ENCODE measurements around the gene ADARB2.
"Not testable (repeated sequence)": the region's sequence is repeated elsewhere in the genome, so short reads cannot be mapped to it uniquely, and the experiment has no call there.

The ADARB2 gene

GRCh38 chr10:1347962-1348772 lies 389.2 kb downstream of the ADARB2 start:
- no peak for DNase-seq (ENCODE audit: low read depth)

- DNase-seq (ENCODE audit: low read depth) = no peak
Measured at GRCh38 chr10:1347525-1347924, 389.8 kb downstream of the ADARB2 start.

GRCh38 chr10:1346201-1346600 lies 391.1 kb downstream of the ADARB2 start:
- no peak for DNase-seq (ENCODE audit: low read depth)

- DNase-seq (ENCODE audit: low read depth) = no peak
Measured at GRCh38 chr10:1345368-1345767, 392.0 kb downstream of the ADARB2 start.

DNA sequence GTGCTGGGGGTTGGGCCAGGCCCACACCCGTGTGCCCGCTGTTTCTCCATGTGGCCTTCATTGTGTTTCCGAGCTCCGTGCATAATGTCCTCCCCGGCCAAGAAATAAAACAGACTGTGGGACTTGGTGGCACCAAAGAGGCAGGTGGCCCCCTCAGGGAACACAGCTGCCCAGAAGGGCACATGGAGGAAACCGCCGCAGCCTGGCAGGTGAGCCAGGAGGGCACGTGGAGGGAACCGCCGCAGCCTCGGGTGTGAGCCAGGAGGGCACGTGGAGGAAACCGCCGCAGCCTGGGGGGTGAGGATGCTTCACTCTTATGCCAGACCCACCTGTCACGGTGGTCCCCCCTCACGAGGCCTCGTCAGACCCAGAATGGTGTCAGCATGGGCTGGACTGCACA lies 392.5 kb downstream of the ADARB2 start:
- no peak for DNase-seq (ENCODE audit: low read depth)

DNA sequence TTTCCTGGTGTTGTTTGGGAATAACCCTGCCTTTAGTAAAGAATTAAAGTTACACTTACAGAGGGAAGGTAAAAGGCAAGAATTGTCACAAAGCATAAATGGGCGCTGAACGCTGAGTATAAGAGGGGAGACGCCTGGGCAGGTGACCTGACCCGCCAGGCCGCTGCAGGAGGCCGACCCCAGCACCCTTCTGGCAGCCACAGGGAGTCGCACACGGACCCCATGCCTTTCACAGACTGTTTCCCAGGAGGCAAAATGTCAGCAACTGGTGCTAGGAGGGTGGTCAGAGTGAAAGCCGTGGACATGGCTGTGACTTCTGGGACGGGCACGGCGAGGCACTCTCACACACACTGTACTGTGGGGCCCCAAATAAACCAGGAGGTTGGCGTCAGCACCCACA lies 392.9 kb downstream of the ADARB2 start:
- no peak for DNase-seq (ENCODE audit: low read depth)

DNA sequence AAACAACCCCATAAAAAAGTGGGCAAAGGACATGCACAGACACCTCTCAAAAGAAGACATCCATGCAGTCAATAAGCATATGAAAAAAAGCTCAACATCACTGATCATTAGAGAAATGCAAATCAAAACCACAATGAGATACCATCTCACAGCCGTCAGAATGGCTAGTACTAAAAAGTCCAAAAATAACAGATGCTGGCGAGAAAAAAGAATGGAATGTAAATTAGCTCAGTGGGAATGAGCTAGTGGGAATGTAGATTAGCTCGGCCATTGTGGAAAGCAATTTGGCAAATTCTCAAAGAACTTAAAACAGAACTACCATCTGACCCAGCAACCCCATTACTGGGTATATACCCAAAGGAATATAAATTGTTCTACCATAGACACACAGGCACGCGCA lies 394.1 kb downstream of the ADARB2 start:
- DNase-seq (ENCODE audit: low read depth) = no peak

- DNase-seq (ENCODE audit: low read depth) = not testable (repeated sequence)
Measured at GRCh38 chr10:1341052-1341451, 396.3 kb downstream of the ADARB2 start.

DNA sequence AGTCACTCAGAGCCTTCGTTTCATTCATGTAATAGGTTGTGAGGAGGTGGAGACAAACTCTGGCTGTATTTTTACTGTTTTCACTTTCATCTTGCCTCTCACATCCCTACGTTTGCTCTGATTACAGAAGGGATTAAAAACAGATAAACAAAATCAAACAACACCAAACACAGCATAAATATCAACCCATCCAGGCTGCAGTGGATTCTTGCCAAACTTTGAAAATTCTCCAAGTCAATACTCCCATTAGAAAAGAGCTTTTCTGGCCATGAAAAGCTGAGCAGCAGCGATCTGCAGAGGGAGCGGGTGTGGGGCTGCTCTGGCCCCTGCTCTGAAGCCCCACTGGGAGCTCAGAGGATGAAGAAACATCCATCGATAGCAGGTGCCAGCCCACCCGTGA lies 397.9 kb downstream of the ADARB2 start:
- DNase-seq (ENCODE audit: low read depth) = no peak

- no peak for DNase-seq (ENCODE audit: low read depth)
Measured at GRCh38 chr10:1335642-1336041, 401.7 kb downstream of the ADARB2 start.

DNA sequence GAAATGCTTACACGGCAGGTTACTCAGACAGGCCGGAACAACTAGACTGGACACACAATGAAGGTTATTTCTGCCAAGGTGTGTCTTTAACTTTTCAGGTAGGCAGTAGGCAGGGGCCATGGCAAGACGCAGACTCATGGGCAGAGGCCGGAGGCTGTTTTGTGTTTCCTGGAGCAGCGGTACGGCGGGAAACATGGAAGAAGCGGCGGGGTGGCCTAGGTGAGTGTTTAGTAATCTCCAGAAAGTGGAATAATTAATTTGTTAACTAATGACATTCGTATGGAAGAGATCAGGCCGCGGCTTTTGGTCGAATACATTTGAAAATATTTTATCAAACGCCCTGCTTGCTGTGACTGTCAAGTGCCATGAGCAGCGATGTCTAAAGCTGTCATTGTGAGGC lies 403.3 kb downstream of the ADARB2 start:
- no peak for DNase-seq (ENCODE audit: low read depth)

DNA sequence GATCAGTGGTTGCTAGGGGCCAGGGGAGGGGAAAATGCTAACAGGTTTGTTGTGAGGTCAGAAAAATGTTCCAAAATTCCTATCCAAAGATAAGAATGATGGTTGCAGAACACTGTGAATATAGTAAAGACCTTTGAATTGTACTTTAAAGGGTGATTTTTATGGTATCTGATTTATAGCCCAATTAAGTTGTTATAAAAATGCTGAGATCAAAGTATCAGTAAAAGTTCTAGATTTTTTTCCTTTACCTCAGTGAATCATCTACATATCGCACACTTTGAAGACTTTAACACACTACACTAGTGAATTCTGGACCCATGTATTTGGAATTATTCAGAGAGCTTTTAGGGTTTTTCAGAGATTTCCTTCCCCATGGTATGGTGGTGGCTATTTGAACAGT lies 405.8 kb downstream of the ADARB2 start:
- no peak for DNase-seq (ENCODE audit: low read depth)

GRCh38 chr10:1329622-1330021 lies 407.7 kb downstream of the ADARB2 start:
- no peak for DNase-seq (ENCODE audit: low read depth)

DNA sequence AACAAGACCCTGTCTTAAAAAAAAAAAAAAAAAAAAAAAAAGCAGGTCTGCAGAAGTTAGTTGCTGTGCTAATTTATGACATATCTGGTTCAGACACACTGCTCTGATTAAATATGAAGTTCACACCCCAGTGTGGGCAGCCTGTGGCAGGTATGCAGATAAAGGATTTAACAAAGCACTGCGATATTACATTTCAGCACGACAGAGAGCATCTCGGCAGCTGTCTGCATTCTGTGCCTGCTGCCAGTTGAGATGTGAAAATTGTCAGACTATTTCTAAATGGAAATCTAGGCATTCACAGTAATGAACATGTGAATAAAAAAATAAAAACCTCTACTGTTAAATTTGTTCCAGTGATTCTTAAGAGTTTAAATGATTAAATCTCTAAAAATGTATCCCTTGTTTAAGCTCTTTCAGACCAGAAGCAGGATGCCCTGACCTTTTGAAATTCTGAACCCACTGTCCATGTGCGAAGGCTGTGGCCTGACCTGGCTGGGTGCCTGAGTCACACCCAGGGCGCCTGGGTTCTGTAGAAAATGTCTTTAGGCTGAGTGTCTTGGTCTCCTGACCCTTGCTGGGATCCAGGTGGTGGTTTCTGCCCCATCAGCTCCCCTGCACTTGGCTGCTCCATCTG lies 408.2 kb downstream of the ADARB2 start:
- no peak for DNase-seq (ENCODE audit: low read depth)

DNA sequence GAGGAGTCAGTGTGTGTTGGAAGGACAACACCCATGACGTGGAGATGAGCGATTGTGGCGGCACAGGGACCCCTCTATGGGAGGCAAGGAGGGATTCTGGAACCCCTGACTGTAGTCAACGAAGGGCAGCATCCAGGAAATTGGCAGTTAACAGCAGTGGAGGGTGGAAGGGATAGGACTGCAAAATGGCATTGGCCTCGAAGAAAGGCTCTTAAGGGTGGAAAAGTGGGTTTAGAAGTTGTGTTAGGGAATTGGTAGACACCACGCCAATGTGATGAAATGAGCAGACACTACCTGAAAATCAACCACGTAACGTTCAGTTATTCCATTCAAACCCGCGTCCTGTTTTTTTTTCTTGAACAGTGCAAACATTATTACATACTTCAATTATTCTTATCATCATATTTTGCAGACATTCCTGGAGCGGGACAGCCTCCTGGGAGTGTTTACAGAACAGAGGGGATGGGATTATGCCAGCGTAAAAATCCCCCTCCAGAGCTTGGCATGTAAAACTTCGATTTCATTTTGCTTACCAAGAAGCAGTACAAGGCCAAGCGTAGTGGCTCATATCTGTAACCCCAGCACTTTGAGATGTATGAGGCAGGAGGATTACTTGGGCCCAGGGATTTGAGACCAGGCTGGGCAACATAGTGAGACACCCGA lies 409.0 kb downstream of the ADARB2 start:
- DNase-seq (ENCODE audit: low read depth) = no peak

DNA sequence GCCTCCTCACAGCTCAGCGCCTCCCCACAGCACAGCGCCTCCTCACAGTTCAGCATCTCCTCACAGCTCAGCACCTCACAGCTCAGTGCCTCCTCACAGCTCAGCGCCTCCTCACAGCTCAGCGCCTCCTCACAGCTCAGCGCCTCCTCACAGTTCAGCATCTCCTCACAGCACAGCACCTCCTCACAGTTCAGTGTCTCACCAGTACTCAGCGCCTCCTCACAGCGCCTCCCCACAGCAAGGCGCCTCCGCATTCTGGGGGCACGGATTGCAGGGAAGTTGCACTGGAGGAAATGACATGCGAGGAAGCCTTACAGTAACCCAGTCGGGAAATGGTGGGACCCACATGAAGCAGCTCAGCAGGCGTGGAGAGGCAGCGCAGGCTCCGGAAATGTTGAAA lies 409.6 kb downstream of the ADARB2 start:
- DNase-seq (ENCODE audit: low read depth) = no peak

- not testable (repeated sequence) for DNase-seq (ENCODE audit: low read depth)
Measured at GRCh38 chr10:1326514-1326913, 410.8 kb downstream of the ADARB2 start.

DNA sequence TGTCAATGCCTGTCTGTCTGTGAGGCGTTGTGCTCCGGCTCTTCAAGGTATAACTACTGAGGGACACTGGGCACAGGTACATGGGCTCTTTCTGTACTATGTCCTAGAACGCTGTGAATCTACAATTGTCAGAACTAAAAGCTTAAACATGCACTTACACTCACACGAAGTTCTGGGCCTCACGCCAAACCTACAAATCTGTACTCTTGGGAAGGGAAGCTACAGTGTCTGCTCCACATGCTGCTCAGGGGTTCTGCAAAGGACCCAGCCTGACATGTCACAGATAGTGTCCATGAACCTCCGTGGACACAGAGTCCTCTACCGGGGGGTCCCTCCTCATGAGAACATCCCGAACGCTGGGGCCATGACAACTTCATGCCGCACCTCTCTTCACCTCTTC lies 412.4 kb downstream of the ADARB2 start:
- DNase-seq (ENCODE audit: low read depth) = no peak

DNA sequence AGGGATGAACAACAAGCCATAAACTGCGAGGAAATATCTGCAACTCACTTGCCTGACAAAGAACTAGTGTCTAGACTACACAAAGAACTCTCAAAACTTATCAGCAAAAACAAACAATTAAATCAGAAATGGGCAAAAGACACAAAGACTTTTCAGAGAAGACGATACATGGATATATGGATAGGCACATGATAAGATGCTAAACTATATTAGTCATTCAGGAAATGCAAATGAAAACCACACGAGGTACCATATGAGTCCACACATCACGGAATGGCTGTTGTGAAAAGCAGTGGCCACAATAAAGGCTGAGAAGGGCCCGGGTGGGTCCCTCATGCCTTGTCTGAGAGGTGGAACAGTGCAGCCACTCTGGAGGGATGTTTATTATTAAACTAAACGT lies 413.4 kb downstream of the ADARB2 start:
- DNase-seq (ENCODE audit: low read depth) = no peak

GRCh38 chr10:1320739-1321320 lies 416.5 kb downstream of the ADARB2 start:
- DNase-seq (ENCODE audit: low read depth) = no peak

DNA sequence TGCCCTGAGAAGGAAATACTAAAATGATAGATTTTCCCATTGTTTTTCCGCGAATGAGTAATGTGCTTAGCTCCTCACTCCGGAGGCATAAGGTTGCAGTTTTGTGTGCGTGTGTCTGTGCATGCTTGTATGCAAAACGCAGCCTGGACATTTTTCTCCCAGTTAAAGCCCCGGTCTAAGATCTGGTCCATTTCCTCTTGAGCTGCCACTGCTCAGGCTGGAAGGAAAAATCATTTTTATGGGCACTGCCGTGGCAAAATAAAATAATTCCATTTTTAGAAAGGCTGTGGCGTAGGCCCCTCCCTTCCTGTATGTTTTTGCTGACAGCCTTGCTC lies 420.5 kb downstream of the ADARB2 start:
- DNase-seq (ENCODE audit: low read depth) = no peak

- no peak for DNase-seq (ENCODE audit: low read depth)
Measured at GRCh38 chr10:1316121-1316808, 421.1 kb downstream of the ADARB2 start.

Measured in activated gamma-delta T cell treated with anti-CD3 and anti-CD28 coated beads, Interleukin-2, amount 50 U/mL, for 16 hours (primary cell).